ENCODE measurements around the gene AARS1. TPM values are rescaled to one million over a fixed set of nuclear protein-coding genes. Genes with fewer than 3 reads are reported as not detected.
"Not testable (repeated sequence)": the region's sequence is repeated elsewhere in the genome, so short reads cannot be mapped to it uniquely, and the experiment has no call there.

AARS1 gene
- 142 and 180 TPM in 2 replicates for total RNA-seq (2021)
- Bru-seq, nascent RNA: percentile 85 among the genes with signal in this experiment
- BruChase-seq, experiment 1, labeled RNA remaining after a 2-hour chase: percentile 86 among the genes with signal in this experiment
- BruChase-seq, experiment 2, labeled RNA remaining after a 6-hour chase: percentile 94 among the genes with signal in this experiment
- long read RNA-seq, transcript AARS-201 (21 exons, 3,477 nt): major isoform, 246 of 312 reads
- long read RNA-seq, partial matches to known transcripts: 24 of 312 reads
- long read RNA-seq, other reads (novel, unspliced or antisense): 42 of 312 reads

DNA sequence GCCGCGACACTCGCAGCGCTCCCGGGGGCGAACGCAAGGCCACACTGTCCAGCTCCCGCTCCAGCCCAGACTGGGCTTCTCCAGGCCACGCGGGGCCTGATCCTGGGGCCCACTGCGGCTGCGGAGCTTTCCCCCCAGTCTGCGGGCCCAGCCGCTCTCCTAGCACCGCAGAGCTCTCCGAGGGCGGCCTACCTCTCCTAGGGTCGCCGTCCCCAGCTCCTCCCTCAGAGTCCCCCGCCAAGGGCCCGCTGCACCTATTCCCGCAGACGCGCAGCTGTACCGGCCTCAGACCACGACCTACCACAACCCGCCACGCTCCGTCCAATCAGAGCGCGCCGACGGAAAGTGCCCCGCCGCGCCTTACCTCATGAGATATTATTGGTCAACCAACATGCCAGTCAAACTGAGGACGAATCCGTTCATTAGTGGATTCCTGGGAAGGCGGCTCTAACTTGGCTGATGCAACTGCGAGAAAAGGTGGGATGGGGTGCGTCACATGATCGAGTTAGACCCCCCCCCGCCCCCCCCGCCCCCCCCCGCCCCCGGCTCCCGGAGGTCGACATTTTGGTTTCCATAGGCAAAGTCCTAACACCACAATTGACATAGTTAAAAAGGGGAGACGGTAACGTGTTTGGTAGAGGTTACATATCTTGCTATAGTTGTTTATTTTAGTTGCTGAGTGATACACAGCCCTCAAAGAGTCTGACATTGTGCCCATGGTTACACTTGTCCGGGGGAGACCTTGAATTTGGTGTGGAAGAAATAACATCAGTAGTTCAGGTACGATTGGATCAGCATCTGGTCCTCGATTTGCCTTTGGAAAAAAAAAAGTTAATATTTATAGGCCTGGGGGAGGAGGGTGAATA is at the start of gene AARS1:
Gene AARS1, minus strand, starts transcription at position 278 of the 866 bp plus-strand sequence. CDS start 6,743 bp downstream, outside the sequence.
- POLR2A ChIA-PET (ENCODE audit: unreplicated experiment): interaction anchor here (0.5 to 1.3 kb wide), 4 partner anchors 9 to 393 kb away, joined by 3 to 8 read pairs (median 4); no protein-coding TSS in a partner anchor
- CTCF ChIA-PET: interaction anchor here (0.6 kb wide), 2 partner anchors 25 to 1977 kb away, joined by 7 to 13 read pairs; no protein-coding TSS in a partner anchor
- Histone ChIP-seq H3K4me2 (peak within 1 kb of the TSS; percentile 95), H3K9me3 (ENCODE audit: insufficient read depth, low read depth) (no peaks in the 10 kb centered on the region), H3K27me3 (ENCODE audit: insufficient read depth, low read depth) (no peaks in the 10 kb centered on the region), H3K4me3 (peak within 1 kb of the TSS; percentile 96), H3K9me2 (ENCODE audit: insufficient read depth) (no peaks in the 10 kb centered on the region), H3F3A (ENCODE audit: insufficient read depth, low read depth) (peaks cover 27% of the 10 kb centered on the region), H3K36me3 (ENCODE audit: low read depth) (peaks cover 15% of the 10 kb centered on the region), H3K4me1 (replicated peaks; ENCODE audit: insufficient read depth) (peaks cover 12% of the 10 kb centered on the region), H2AFZ (peak within 1 kb of the TSS; percentile 95), H3K27ac (peak within 1 kb of the TSS; percentile 92), H4K20me1 (ENCODE audit: insufficient read depth) (peaks cover 32% of the 10 kb centered on the region), H3K79me2 (ENCODE audit: low read depth) (peaks cover 47% of the 10 kb centered on the region)
- TSS peak; percentile 59 for BruUV-seq (replicated peaks)
- no peak for TF ChIP-seq EZH2 (IDR thresholded peaks at IDR 0.05; ENCODE audit: low read depth)
- TF ChIP-seq, protein P1, sequence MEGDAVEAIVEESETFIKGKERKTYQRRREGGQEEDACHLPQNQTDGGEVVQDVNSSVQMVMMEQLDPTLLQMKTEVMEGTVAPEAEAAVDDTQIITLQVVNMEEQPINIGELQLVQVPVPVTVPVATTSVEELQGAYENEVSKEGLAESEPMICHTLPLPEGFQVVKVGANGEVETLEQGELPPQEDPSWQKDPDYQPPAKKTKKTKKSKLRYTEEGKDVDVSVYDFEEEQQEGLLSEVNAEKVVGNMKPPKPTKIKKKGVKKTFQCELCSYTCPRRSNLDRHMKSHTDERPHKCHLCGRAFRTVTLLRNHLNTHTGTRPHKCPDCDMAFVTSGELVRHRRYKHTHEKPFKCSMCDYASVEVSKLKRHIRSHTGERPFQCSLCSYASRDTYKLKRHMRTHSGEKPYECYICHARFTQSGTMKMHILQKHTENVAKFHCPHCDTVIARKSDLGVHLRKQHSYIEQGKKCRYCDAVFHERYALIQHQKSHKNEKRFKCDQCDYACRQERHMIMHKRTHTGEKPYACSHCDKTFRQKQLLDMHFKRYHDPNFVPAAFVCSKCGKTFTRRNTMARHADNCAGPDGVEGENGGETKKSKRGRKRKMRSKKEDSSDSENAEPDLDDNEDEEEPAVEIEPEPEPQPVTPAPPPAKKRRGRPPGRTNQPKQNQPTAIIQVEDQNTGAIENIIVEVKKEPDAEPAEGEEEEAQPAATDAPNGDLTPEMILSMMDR (conservative IDR thresholded peaks at IDR 0.05): no peak
- peak; percentile 97 to 98 for DNase-seq
- intact Hi-C loops (cut with micrococcal nuclease; ENCODE audit: unreplicated experiment): no loop called here

DNA sequence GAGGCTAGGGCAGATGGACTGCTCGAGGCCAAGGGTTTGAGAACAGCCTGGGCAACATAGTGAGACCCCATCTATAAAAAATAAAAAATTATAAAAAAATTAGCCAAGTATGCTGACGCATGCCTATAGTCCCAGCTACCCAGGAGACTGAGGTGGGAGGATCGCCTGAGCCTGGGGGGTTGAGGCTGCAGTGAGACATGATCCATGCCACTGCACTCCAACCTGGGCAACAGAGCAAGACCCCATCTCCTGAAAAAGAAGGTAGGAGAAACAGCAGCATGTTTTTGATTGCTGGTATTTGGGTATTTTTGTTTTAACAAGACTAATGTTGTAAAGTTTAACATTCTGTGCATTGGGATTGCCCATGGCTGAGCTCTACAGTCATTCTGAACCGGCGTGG is 48.5 kb upstream of the AARS1 start:
- Histone ChIP-seq H3K4me2 (no peak overlapping the region), H3K4me3 (no peak overlapping the region), H3K36me3 (ENCODE audit: low read depth) (0 out of 2 replicates have a peak, but pooled peaks cover 8% of the 10 kb centered on the region), H3K9me2 (ENCODE audit: insufficient read depth) (no peaks in the 10 kb centered on the region), H3K27me3 (ENCODE audit: insufficient read depth, low read depth) (no peaks in the 10 kb centered on the region), H3K9me3 (ENCODE audit: insufficient read depth, low read depth) (no peaks in the 10 kb centered on the region), H3K4me1 (replicated peaks; ENCODE audit: insufficient read depth) (no peaks in the 10 kb centered on the region), H4K20me1 (ENCODE audit: insufficient read depth) (no peaks in the 10 kb centered on the region), H3K79me2 (ENCODE audit: low read depth) (no peaks in the 10 kb centered on the region), H3K27ac (no peak overlapping the region), H2AFZ (no peak overlapping the region), H3F3A (ENCODE audit: insufficient read depth, low read depth) (peaks cover 13% of the 10 kb centered on the region; the same call in 1 of the 2 replicates)
- no TSS peak for BruUV-seq (replicated peaks)
- intact Hi-C loops (cut with micrococcal nuclease; ENCODE audit: unreplicated experiment): no loop called here
- CTCF ChIA-PET: no interaction called here
- POLR2A ChIA-PET (ENCODE audit: unreplicated experiment): no interaction called here
- TF ChIP-seq EZH2 (IDR thresholded peaks at IDR 0.05; ENCODE audit: low read depth): no peak
- TF ChIP-seq, protein P1 (conservative IDR thresholded peaks at IDR 0.05): no peak
- DNase-seq: no peak

DNA sequence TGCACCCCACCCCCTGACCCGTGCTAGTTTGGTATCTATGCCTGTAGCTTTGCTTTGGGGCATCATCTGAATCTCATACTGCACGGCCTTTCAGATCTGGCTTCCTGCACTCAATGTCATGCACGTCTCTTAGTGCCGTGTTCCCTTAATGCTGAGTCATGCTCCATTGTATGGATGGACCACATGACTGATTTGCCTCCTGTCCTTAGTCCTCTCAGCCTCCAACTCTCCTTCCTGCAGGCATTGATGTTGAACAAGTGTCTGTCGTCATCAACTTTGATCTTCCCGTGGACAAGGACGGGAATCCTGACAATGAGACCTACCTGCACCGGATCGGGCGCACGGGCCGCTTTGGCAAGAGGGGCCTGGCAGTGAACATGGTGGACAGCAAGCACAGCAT is 43.4 kb upstream of the AARS1 start:
- H3K4me2 ChIP-seq; H3K27ac ChIP-seq; H3K9me3 ChIP-seq (ENCODE audit: insufficient read depth, low read depth); POLR2A ChIA-PET (ENCODE audit: unreplicated experiment); H2AFZ ChIP-seq; H3K4me1 ChIP-seq (replicated peaks; ENCODE audit: insufficient read depth); CTCF ChIA-PET; intact Hi-C loops (cut with micrococcal nuclease; ENCODE audit: unreplicated experiment); H4K20me1 ChIP-seq (ENCODE audit: insufficient read depth); H3K36me3 ChIP-seq (ENCODE audit: low read depth); DNase-seq; H3K9me2 ChIP-seq (ENCODE audit: insufficient read depth); BruUV-seq (replicated peaks); H3K79me2 ChIP-seq (ENCODE audit: low read depth); H3F3A ChIP-seq (ENCODE audit: insufficient read depth, low read depth); H3K4me3 ChIP-seq; H3K27me3 ChIP-seq (ENCODE audit: insufficient read depth, low read depth): not testable (repeated sequence)
